ENCODE data around the gene GTF3C6.

The GTF3C6 gene, protein sequence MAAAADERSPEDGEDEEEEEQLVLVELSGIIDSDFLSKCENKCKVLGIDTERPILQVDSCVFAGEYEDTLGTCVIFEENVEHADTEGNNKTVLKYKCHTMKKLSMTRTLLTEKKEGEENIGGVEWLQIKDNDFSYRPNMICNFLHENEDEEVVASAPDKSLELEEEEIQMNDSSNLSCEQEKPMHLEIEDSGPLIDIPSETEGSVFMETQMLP

DNA sequence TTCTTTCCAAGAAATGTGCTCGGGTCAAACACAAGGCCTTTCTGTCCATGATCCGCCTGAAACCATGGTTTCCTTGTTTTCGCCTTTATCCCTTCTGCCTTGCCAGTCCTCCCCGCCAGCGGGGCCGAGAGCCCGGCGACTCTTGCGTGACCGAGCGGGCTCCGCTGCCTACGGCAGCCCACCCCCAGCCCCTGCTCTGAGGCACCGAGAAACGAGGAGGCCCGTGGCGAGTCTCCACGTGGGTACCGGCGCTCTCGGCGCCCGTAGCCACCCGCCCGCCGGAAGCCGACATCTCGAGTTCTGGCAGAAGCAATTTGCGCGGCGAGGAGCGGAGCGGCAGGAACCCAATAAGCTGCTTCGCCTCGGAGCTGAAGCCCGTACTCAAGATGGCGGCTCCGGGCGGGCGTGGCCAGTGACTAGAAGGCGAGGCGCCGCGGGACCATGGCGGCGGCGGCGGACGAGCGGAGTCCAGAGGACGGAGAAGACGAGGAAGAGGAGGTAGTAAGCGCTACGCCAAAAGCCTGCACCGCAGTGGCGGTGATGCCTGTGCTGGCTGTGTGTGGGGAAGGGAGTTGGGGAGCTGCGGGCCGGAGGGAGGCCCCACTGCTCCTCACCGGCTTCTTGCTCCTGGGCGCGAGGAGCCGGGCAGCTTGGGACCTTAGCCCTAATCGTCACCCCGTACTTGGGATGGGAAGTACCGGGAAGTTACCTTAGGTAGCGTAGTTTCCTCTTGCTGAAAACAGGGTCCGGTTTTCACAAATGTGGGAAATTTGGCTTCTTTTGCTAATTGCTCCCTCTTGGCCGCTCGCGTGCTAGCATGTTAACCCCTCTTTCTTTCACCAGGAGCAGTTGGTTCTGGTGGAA, at the start of gene GTF3C6:
GTF3C6 (plus strand) TSS at position 378 of the 864 bp plus-strand sequence; CDS start at position 442, 64 bp downstream.
- ATAC-seq: peak; percentile 100
- 0 out of 2 replicates have a peak, but pooled peaks have one; percentile 74 for TF ChIP-seq CSDC2 (CRISPR knock-in tag; IDR thresholded peaks at IDR 0.05)
- no peak for TF ChIP-seq GLIS3 (CRISPR knock-in tag; IDR thresholded peaks at IDR 0.05)
- TF ChIP-seq ARNTL (CRISPR knock-in tag; IDR thresholded peaks at IDR 0.05; ENCODE audit: borderline replicate concordance, low read depth): 0 out of 2 replicates have a peak, but pooled peaks have one; percentile 47
- TF ChIP-seq, protein P1, sequence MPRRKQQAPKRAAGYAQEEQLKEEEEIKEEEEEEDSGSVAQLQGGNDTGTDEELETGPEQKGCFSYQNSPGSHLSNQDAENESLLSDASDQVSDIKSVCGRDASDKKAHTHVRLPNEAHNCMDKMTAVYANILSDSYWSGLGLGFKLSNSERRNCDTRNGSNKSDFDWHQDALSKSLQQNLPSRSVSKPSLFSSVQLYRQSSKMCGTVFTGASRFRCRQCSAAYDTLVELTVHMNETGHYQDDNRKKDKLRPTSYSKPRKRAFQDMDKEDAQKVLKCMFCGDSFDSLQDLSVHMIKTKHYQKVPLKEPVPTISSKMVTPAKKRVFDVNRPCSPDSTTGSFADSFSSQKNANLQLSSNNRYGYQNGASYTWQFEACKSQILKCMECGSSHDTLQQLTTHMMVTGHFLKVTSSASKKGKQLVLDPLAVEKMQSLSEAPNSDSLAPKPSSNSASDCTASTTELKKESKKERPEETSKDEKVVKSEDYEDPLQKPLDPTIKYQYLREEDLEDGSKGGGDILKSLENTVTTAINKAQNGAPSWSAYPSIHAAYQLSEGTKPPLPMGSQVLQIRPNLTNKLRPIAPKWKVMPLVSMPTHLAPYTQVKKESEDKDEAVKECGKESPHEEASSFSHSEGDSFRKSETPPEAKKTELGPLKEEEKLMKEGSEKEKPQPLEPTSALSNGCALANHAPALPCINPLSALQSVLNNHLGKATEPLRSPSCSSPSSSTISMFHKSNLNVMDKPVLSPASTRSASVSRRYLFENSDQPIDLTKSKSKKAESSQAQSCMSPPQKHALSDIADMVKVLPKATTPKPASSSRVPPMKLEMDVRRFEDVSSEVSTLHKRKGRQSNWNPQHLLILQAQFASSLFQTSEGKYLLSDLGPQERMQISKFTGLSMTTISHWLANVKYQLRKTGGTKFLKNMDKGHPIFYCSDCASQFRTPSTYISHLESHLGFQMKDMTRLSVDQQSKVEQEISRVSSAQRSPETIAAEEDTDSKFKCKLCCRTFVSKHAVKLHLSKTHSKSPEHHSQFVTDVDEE (CRISPR knock-in tag; IDR thresholded peaks at IDR 0.05): peak; percentile 18; the same call in 1 of the 2 replicates
- TF ChIP-seq ZFP3 (CRISPR knock-in tag; IDR thresholded peaks at IDR 0.05): peak; percentile 64; the same call in 1 of the 2 replicates
- no peak for TF ChIP-seq ZNF565 (CRISPR knock-in tag; conservative IDR thresholded peaks at IDR 0.05; ENCODE audit: low read depth)
- no peak for TF ChIP-seq ZC3H10 (CRISPR knock-in tag; IDR thresholded peaks at IDR 0.05)
- peak; percentile 31; the same call in 1 of the 2 replicates for TF ChIP-seq ZNF8 (CRISPR knock-in tag; IDR thresholded peaks at IDR 0.05)
- TF ChIP-seq ZFP30 (CRISPR knock-in tag; IDR thresholded peaks at IDR 0.05): 0 out of 2 replicates have a peak, but pooled peaks have one; percentile 19
- TF ChIP-seq, protein P2, sequence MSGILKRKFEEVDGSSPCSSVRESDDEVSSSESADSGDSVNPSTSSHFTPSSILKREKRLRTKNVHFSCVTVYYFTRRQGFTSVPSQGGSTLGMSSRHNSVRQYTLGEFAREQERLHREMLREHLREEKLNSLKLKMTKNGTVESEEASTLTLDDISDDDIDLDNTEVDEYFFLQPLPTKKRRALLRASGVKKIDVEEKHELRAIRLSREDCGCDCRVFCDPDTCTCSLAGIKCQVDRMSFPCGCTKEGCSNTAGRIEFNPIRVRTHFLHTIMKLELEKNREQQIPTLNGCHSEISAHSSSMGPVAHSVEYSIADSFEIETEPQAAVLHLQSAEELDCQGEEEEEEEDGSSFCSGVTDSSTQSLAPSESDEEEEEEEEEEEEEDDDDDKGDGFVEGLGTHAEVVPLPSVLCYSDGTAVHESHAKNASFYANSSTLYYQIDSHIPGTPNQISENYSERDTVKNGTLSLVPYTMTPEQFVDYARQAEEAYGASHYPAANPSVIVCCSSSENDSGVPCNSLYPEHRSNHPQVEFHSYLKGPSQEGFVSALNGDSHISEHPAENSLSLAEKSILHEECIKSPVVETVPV (CRISPR knock-in tag; IDR thresholded peaks at IDR 0.05): no peak

DNA sequence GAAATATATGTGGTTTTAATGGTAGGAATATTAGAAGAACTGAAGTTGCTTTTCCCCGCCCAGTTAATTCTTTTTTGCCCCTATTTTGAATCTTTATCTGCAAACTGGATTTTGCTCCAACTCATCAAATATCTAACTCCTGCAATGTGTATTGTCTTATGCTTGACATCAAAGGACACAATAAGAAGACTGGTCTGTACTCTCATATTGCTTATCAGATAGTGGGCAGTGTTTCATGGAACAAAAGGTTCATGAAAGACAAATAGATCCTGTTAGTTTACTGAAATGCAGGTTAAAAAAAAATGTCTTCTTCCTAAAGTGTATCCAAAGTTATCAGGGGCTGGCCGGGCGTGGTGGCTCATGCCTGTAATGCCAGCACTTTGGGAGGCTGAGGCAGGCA, 27.7 kb upstream of the GTF3C6 start:
- no peak for ATAC-seq
- TF ChIP-seq OSR1 (CRISPR knock-in tag; IDR thresholded peaks at IDR 0.05): no peak
- no peak for TF ChIP-seq ZC3H10 (CRISPR knock-in tag; IDR thresholded peaks at IDR 0.05)
- TF ChIP-seq ZFP30 (CRISPR knock-in tag; IDR thresholded peaks at IDR 0.05): no peak
- TF ChIP-seq BACH2 (CRISPR knock-in tag; IDR thresholded peaks at IDR 0.05; ENCODE audit: borderline replicate concordance): no peak
- no peak for TF ChIP-seq GLIS3 (CRISPR knock-in tag; IDR thresholded peaks at IDR 0.05)
- TF ChIP-seq, protein P3, sequence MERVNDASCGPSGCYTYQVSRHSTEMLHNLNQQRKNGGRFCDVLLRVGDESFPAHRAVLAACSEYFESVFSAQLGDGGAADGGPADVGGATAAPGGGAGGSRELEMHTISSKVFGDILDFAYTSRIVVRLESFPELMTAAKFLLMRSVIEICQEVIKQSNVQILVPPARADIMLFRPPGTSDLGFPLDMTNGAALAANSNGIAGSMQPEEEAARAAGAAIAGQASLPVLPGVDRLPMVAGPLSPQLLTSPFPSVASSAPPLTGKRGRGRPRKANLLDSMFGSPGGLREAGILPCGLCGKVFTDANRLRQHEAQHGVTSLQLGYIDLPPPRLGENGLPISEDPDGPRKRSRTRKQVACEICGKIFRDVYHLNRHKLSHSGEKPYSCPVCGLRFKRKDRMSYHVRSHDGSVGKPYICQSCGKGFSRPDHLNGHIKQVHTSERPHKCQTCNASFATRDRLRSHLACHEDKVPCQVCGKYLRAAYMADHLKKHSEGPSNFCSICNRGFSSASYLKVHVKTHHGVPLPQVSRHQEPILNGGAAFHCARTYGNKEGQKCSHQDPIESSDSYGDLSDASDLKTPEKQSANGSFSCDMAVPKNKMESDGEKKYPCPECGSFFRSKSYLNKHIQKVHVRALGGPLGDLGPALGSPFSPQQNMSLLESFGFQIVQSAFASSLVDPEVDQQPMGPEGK (CRISPR knock-in tag; IDR thresholded peaks at IDR 0.05; ENCODE audit: borderline replicate concordance): no peak
- TF ChIP-seq ZNF565 (CRISPR knock-in tag; conservative IDR thresholded peaks at IDR 0.05; ENCODE audit: low read depth): no peak
- TF ChIP-seq, protein P4, sequence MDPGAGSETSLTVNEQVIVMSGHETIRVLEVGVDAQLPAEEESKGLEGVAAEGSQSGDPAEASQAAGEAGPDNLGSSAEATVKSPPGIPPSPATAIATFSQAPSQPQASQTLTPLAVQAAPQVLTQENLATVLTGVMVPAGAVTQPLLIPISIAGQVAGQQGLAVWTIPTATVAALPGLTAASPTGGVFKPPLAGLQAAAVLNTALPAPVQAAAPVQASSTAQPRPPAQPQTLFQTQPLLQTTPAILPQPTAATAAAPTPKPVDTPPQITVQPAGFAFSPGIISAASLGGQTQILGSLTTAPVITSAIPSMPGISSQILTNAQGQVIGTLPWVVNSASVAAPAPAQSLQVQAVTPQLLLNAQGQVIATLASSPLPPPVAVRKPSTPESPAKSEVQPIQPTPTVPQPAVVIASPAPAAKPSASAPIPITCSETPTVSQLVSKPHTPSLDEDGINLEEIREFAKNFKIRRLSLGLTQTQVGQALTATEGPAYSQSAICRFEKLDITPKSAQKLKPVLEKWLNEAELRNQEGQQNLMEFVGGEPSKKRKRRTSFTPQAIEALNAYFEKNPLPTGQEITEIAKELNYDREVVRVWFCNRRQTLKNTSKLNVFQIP (CRISPR knock-in tag; IDR thresholded peaks at IDR 0.05; ENCODE audit: borderline replicate concordance, low read depth): no peak
- TF ChIP-seq, protein P1 (CRISPR knock-in tag; IDR thresholded peaks at IDR 0.05): no peak
- TF ChIP-seq PPARA (CRISPR knock-in tag; IDR thresholded peaks at IDR 0.05; ENCODE audit: borderline replicate concordance): no peak
- no peak for TF ChIP-seq TCF4 (CRISPR knock-in tag; IDR thresholded peaks at IDR 0.05; ENCODE audit: borderline replicate concordance)
- no peak for TF ChIP-seq TOX (CRISPR knock-in tag; IDR thresholded peaks at IDR 0.05; ENCODE audit: borderline replicate concordance)
